Posterior cingulate gyrus (tissue), 11 donors: ENCODE data around the gene DOK1.

Experiments
- DNase-seq, 10 donors: peaks; one replicate each; pipeline versions ENCODE4 v3.0.0 to v3.0.0-alpha.2; 2020 to 2021; ENCODE audit warnings: mixed read lengths in 3 of 10
- intact Hi-C: fragments of 100-400 bp; cut with DNase I; formaldehyde crosslinking; loops from one replicate; pipeline ENCODE4 v1.15.1; 2023

Gene DOK1

GRCh38 chr2:74562126-74562775, 7.7 kb downstream of the DOK1 start:
- intact Hi-C loops: no loop called here
- DNase-seq: no peak

- DNase-seq: no peak
- intact Hi-C loops: no loop called here
Observed at GRCh38 chr2:74564222-74564621, 9.7 kb downstream of the DOK1 start.

- no peak for DNase-seq
- intact Hi-C loops: no loop called here
Observed at GRCh38 chr2:74566076-74566753, 11.7 kb downstream of the DOK1 start.

GRCh38 chr2:74566754-74567085, 12.2 kb downstream of the DOK1 start:
- intact Hi-C loops: no loop called here
- no peak for DNase-seq

GRCh38 chr2:74567881-74568280, 13.4 kb downstream of the DOK1 start:
- intact Hi-C loops: no loop called here
- no peak for DNase-seq

- no peak for DNase-seq
- intact Hi-C loops: no loop called here
Observed at GRCh38 chr2:74569686-74570085, 15.2 kb downstream of the DOK1 start.

GRCh38 chr2:74571058-74571457, 16.5 kb downstream of the DOK1 start:
- intact Hi-C loops: no loop called here
- no peak for DNase-seq

GRCh38 chr2:74572178-74572925, 17.8 kb downstream of the DOK1 start:
- no peak for DNase-seq
- intact Hi-C loops: no loop called here

GRCh38 chr2:74573747-74574562, 19.4 kb downstream of the DOK1 start:
- intact Hi-C loops: no loop called here
- DNase-seq: no peak

GRCh38 chr2:74575320-74575719, 20.8 kb downstream of the DOK1 start:
- DNase-seq: no peak
- intact Hi-C loops: no loop called here

GRCh38 chr2:74576211-74576862, 21.8 kb downstream of the DOK1 start:
- intact Hi-C loops: no loop called here

GRCh38 chr2:74576863-74577229, 22.3 kb downstream of the DOK1 start:
- intact Hi-C loops: no loop called here
- no peak for DNase-seq

More at GRCh38 chr2:74576211-74576862, 21.8 kb downstream of the DOK1 start:
- DNase-seq: no peak

GRCh38 chr2:74577448-74577847, 22.9 kb downstream of the DOK1 start:
- intact Hi-C loops: no loop called here
- no peak for DNase-seq

GRCh38 chr2:74578408-74578807, 23.9 kb downstream of the DOK1 start:
- intact Hi-C loops: no loop called here
- DNase-seq: no peak

GRCh38 chr2:74581463-74581862, 26.9 kb downstream of the DOK1 start:
- no peak for DNase-seq
- intact Hi-C loops: no loop called here

- intact Hi-C loops: no loop called here
Observed at GRCh38 chr2:74582184-74582583, 27.7 kb downstream of the DOK1 start.

GRCh38 chr2:74583504-74583903, 29.0 kb downstream of the DOK1 start:
- DNase-seq: no peak
- intact Hi-C loops: no loop called here

More at GRCh38 chr2:74582184-74582583, 27.7 kb downstream of the DOK1 start:
- DNase-seq: no peak

GRCh38 chr2:74584088-74584645, 29.6 kb downstream of the DOK1 start:
- intact Hi-C loops: no loop called here
- no peak for DNase-seq

- intact Hi-C loops: loop anchor here (2.0 to 5.0 kb wide), 2 partner anchors 57 to 83 kb away; partner anchors contain the start of genes AUP1 and HTRA2
- peak in 2 of 10 donors; percentile 16 to 73 for DNase-seq
Observed at GRCh38 chr2:74585406-74586185, 31.1 kb downstream of the DOK1 start.
